Stimulated activated CD8-positive, alpha-beta memory T cell treated with anti-CD3 and anti-CD28 coated beads, Interleukin-4, amount 100 ng/mL, for 24 hours (primary cell): ENCODE measurements around the gene GALR3.

Experiments used
- DNase-seq: peaks from one replicate; pipeline ENCODE4 v3.0.0-alpha.2; 2020; ENCODE audit warnings: low read depth

The GALR3 gene

GRCh38 chr22:37870273-37870672 lies 47.1 kb downstream of the GALR3 start:
- DNase-seq = no peak
